Right renal pelvis (tissue), 4 donors: Measurements from ENCODE around the gene CXCR6. TPM values are rescaled to one million over a fixed set of nuclear protein-coding genes. Genes with fewer than 3 reads are reported as not detected.
"Not testable (repeated sequence)": the region's sequence is repeated elsewhere in the genome, so short reads cannot be mapped to it uniquely, and the experiment has no call there.

Source experiments
- DNase-seq, 4 donors: peaks; one replicate each; pipeline ENCODE4 v3.0.0-alpha.2; 2013; ENCODE audit warnings: low read depth in 4 of 4, low spot score in 3 of 4, missing footprints in 1 of 4
- polyA plus RNA-seq, 4 donors: library from polyadenylated mRNA; unstranded; fragments of 120-200 nt; gene quantifications; one replicate each; pipeline ENCODE4 v1.2.1, GENCODE V29; 2013; ENCODE audit not compliant: insufficient read length in 4 of 4

Gene CXCR6
- polyA plus RNA-seq, 4 donors: 0.14 to 0.30 (median 0.26) TPM

GRCh38 chr3:45985532-45986302, 42.5 kb downstream of the CXCR6 start:
- no peak for DNase-seq

- no peak for DNase-seq
Measured at GRCh38 chr3:45986303-45986982, 43.2 kb downstream of the CXCR6 start.

DNA sequence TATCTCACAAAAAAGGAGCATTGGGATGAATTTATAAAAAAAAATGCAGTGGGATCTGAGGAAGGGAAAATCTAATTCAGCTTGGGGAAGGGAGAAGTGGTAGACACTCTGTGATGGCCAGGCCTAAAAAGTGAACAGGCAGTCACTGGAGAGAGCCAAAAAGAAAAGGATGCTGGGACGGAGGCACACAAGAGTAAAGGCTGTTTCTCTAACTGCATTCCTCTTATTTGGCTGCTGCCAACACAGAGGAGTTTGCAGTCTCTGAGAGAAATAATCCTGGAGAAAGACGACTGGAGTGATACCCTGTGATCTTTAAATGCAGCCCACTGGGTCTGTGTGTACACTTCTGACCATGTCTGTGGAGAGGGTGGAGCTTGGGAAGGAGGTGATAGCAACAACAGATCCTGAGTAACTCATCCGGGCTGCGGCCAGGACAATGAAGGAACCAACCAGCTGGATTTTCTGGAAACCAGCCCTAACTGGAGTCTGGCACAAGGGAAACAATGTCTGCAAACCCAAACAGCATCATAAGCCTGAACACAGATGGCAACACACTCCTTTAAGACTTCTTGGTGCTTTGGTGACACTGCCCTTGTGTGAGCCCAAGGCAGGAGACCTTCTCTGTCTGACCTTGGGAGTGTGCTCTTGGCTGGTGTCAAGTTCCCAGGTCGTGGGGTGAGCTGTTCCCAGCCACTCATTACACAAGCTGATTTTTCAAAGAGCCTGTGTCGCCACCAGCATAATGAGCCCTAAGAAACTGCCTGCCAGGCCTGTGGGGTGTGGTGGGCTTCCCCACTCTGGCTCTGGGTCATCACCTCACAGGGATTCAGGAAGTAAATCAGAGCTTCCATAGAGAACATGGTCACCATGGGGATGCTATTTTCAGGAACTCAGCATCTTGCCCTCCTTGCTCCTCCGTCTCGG, 44.4 kb downstream of the CXCR6 start:
- no peak for DNase-seq

- DNase-seq: no peak
Measured at GRCh38 chr3:45988362-45988761, 45.1 kb downstream of the CXCR6 start.

- DNase-seq: no peak
Measured at GRCh38 chr3:45988804-45989203, 45.5 kb downstream of the CXCR6 start.

- DNase-seq: no peak
Measured at GRCh38 chr3:45990181-45990580, 46.9 kb downstream of the CXCR6 start.

DNA sequence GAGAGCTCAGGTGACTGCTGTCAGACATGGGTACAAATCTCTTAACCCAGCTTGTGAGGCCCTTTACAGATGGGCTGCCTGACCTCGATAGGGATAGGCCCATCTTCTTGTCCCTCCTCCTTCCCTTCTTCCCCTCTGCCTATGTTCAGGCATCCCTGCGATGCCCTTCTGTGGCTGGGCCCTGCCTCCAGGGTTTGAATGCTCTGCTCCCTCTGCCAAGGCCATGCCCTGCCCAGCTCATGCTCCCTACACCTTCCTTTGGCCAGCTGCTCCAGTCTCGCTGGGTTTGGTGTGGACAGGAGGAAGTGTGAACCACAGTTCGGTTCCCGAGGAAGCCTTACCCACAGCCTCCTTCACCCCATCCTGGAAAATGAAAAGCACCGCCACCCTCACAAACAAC, 48.1 kb downstream of the CXCR6 start:
- DNase-seq: no peak

DNA sequence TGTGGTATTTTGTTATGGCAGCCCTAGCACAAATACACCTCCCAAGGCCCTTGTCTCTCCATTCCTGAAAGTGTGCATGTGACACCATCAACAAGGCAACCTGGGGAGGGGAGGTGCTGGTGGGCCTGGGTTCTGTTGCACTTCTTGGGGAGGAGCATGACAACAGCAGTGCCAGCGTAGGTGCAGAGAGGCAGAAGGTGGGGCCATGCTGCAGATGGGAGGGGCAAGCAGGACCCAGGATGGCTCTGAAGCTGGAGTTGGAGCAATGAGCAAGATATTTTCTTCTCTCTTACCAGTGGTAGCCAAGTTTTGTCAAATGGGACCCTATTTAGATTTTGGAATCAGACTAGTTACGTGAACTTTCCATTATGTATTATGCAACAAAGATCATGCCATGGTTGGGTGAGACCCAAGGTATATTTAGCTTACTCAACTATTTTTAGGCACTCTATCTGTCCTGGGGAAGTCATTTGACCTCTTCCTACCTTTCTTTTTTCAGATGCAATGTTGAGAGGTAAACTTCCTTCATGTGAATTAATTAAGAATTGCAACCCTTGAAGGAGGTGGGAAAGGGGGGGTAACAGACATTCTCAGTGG, 49.0 kb downstream of the CXCR6 start:
- no peak for DNase-seq

- DNase-seq: no peak
Measured at GRCh38 chr3:45992821-45993221, 49.6 kb downstream of the CXCR6 start.

GRCh38 chr3:45993421-45994027, 50.3 kb downstream of the CXCR6 start:
- no peak for DNase-seq

DNA sequence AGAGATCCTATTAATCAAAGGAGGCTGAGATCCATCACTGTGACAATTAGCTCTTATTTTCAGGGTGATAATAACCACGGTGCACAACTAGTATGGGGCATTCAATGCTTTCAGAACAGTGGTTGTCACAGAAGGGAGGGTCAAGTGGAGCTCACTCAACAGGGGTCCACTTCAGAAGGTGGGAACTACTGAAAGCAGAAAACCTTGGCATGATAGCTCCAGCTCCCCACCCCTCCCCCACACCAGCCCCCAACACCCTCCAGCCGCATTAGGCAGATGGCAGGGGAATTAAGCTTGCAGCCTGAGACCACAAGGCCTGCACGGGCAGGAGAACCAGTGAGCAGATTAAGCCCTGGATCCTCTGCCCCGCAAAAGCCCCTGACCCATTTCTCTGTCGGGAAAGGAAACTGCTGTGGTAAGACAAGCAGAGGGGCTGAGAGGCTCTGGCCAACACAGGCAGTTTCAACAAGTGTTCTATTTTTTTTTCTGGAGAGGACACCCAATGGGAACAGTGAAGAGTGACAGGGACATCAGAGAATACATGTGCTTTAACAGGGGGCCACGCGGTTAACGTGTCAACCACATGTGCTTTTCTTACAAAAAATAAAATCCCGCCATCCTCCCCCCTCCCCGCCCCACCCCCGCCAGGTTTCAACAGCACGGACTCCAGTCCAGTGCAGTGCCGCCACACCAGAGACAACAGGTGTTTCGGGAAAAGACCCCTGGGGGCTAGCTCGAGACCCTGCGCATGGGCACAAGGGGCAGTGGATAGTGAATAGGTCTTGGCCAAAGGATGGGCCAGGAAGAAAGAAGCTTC, 51.4 kb downstream of the CXCR6 start:
- peak in 1 of 4 donors; percentile 5 for DNase-seq

DNA sequence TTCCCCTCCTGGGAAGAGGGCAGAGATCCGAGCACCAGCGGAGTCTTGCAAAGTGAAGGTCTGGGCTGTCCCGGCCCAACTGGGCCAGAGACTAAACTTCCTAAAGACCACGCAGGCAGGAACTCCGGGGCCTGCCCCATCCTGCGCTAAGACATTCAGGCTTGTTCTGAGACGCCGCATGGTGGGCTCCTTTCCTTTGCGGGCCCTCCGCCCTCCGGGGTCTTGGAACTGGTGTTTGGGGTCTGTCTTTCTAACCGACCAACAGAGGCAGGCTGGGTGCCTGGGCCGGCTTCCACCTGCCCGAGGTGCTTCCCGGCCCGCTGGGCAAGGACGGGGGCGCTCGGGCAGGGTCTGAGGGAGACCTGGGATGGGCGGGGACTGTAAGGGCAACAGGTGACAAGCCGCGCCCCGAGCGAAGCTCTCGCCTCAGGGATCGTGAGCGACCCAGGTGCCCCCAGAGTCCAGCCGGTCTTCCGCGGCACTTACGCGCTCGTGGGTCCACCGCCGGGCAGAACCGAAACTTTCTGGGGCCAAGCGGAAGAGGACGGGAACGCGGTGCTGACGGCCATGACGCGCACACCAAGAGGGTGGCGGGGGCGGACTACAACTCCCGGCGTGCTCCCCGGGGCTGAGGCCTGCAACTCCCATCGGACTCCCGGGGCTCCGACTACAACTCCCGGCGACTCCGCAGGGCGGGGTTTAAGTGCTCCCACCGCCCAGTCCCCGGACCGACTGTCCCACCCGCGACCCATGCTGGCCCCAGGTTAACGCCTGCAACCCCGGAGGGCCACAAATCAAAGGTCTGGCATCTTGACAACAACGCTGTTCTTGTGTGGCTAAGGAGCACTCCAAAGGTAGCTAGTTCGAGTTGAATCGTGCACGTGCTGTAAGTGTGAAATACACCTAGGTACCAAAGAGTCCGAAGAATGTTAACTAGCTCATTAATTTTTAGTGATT, 52.2 kb downstream of the CXCR6 start, which contains the start of gene FYCO1:
Gene FYCO1, minus strand, starts transcription at position 589 of the 957 bp plus-strand sequence. CDS start 10,914 bp downstream, outside the sequence.
- peak; percentile 71 to 78 (median 73) for DNase-seq

DNA sequence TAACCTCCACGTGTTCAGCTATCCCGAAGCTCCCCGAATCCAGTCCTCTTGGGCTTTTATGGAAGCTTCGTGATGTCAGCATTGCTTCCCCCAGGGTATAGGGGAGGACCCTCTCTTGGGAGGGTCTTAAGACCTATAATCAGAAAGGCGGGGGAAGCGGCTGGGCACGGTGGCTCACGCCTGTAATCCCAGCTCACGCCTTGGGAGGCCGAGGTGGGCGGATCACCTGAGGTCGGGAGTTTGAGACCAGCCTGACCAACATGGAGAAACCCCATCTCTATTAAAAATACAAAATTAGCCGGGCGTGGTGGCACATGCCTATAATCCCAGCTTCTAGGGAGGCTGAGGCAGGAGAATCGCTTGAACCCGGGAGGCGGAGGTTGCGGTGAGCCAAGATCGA, 54.2 kb downstream of the CXCR6 start:
- not testable (repeated sequence) for DNase-seq

GRCh38 chr3:45997942-45998341, 54.7 kb downstream of the CXCR6 start:
- DNase-seq: no peak
